ENCODE data around the gene GKN2. TPM values are rescaled to one million over a fixed set of nuclear protein-coding genes. Genes with fewer than 3 reads are reported as not detected.
"Not testable (repeated sequence)": the region's sequence is repeated elsewhere in the genome, so short reads cannot be mapped to it uniquely, and the experiment has no call there.

GKN2 gene
- total RNA-seq, 1 donor from 2014 or later = not detected

DNA sequence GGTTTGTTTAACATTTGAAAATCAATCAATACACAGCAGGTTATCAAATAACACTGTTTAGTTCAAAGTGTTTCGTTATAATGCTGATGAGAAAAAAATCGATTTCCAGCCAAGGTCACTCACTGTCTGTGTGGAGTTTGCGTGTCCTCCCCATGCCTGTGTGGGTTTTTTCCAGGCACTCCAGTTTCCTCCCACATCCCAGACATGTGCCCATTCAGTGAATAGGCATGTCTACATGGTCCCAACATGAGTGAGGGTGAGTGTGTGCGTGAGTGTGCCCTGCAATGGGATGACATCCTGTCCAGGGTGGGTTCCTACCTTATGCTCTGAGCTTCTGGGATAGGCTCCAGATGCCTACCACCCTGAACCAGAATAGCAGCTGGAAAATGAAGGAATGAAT is 8.7 kb upstream of the GKN2 start:
- no peak for DNase-seq (ENCODE audit: low read depth in 2 of 2)

DNA sequence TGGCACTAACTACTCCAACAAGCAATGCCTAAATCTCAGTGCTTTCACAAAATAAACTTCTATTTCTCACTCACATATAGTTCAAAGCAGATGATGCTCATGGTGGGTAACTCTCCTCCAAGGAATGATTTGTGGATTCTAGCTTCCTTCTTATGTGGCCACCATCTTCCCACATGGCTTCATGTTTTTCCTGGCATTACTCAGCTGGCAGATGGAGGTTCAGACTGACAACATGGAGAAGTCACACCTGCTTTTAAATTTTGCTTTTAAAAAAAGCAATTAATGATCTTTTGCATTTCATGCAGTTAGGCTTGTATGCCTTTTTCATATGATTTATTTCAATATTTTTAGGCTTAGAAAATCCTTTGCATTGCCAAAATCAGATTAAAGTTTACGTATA is 6.3 kb upstream of the GKN2 start:
- no peak for DNase-seq (ENCODE audit: low read depth in 2 of 2)

- not testable (repeated sequence) for DNase-seq (ENCODE audit: low read depth in 2 of 2)
These were observed 2.7 kb upstream of the GKN2 start for GRCh38 chr2:68955432-68955831.

- no peak for DNase-seq (ENCODE audit: low read depth in 2 of 2)
These were observed 794 bp downstream of the GKN2 start for GRCh38 chr2:68951899-68952298.

DNA sequence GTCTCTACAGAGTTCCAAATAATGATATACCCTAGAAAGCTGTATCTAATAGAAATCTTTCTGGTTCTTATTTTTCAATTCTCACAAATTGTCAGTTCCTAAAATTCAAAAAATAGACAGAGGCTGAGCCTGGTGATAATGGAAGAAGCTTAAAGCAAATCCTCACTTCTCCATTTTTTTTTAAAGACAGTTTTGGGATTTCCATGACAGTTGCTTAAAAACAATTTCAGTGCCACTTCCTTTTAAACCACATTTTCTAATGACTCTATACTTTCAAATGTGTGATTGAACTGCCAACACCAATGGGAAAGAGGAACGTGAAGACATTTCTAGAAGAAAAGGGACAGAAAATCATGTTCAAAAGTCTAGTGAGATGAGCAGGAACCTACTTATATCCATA is 4.0 kb downstream of the GKN2 start:
- no peak for DNase-seq (ENCODE audit: low read depth in 2 of 2)

GRCh38 chr2:68946117-68946516 is 6.6 kb downstream of the GKN2 start:
- no peak for DNase-seq (ENCODE audit: low read depth in 2 of 2)

DNA sequence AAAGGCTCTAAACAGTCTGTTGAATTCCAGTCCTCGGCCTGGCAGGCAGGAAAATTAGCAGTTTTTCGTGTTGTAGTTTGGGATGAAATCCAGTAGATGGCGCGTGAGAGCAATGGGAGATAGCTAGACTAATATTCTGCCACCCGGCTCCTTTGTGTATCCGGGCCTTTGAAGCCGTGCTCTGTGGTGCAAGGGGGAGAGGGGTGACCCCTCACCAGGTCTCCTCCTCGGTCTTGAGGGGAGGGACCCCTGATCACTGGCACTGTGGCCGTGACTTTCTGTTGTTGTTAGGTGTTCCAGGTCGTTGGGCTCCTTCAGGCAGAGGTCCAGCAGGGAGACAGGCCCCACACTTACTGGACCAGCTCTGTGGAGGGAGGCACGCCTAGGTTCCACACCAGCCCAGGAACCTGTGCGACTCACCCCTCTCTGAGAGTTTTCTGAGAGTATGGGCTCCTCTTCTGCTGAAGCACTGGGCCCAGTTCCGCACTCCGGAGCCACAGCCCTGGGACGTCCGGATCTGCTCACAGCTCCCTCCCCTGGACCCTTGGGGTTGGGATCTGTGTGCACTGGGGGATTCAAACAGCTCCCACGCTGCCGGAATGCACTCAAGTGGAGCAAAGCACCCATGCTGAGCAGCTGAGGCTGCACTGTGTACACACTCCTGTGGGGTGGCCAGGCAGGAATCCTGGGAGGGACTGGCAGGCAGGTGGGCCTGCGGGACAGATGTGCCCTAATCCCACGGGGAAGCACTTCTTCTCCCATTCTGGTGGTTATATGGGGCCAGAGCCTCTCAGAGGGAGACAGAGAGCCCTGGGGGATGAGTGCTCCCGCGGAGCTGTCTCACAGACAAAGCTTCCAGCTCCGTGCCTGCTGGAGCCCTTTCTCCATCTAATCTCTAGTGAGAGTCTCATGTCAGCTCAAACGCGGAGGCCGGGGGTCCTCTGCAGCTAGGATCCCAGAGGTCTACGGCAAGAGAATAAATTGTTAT is 8.8 kb downstream of the GKN2 start:
- DNase-seq (ENCODE audit: low read depth in 2 of 2) = peak; percentile 11 to 49

- DNase-seq (ENCODE audit: low read depth in 2 of 2) = no peak
These were observed 9.9 kb downstream of the GKN2 start for GRCh38 chr2:68942827-68943226.

DNA sequence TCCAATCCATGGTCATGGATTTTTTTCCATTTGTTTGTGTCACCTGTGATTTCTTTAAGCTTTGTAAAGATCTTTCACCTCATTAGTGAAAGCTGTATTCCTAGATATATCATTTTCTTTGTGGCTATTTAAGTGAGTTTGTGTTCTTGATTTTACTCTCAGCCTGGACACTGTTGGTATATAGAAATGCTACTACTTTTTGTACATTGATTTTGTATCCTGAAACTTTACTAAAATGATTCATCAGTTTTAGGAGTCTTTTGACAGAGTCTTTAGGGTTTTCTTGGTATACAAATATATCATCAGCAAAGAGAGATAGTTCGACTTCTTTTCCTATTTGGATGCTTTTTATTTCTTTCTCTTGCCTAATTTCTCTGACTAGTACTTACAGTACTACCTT is 12.3 kb downstream of the GKN2 start:
- no peak for DNase-seq (ENCODE audit: low read depth in 2 of 2)

DNA sequence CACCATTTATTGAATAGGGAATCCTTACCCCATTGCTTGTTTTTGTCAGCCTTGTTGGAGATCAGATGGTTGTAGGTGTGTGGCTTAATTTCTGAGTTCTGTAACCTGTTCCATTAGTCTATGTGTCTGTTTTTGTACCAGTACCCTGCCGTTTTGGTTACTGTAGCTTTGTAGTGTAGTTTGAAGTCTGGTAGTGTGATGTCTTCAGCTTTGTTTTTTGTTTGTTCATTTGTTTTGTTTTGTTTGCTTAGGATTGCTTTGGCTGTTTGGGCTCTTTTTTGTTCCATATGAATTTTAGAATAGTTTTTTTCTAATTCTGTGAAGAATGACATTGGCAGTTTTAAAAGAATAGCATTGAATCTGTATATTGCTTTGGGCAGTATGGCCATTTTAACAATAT is 12.7 kb downstream of the GKN2 start:
- DNase-seq (ENCODE audit: low read depth in 2 of 2) = no peak

DNA sequence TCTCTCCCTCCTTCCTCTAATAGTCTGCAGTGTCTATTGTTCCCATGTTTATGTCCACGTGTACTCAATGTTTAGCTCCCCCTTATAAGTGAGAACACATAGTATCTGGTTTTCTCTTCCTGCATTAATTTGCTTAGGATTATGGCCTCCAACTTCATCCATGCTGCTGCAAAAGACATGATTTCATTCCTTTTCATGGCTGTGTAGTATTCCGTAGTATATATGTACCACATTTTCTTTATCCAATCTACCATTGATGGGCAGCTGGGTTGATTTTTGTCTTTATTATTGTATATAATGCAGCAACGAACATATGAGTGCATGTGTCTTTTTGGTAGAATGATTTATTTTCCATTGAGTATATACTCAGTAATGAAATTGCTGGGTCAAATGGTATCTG is 13.8 kb downstream of the GKN2 start:
- DNase-seq (ENCODE audit: low read depth in 2 of 2) = no peak

DNA sequence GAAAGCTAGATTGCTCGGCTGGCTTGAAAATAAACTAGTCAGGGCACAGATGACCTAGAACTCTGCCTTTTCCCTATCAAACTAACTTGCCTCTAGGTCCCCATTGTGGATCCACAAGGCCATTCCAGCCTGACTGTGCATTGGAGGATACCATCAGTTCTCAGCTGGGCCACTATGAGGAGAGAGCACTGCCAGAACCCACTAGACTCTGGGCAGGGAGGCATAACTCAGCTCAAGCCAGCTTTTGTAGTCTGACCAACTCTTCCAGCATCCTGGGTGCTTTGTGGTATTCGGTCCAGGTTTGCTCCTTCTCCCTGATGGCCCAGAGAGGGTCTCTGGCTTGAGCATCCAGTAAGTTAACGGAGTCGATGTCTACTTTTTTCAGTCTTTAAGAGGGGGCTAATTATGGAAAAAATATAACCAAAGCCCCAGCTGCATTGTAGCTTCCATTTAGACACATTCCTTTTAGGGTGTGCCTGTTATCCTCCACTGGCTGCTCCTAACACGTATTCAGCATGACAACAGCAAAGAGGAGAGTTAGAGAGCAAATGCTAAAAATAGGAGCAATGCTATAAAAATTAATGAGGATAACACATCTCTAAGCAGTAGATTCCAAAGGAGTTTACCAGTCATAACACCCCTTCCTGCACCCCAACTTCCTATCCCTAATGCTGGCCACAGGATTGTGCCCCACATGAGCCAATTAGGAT is 15.2 kb downstream of the GKN2 start:
- DNase-seq (ENCODE audit: low read depth in 2 of 2) = no peak

DNA sequence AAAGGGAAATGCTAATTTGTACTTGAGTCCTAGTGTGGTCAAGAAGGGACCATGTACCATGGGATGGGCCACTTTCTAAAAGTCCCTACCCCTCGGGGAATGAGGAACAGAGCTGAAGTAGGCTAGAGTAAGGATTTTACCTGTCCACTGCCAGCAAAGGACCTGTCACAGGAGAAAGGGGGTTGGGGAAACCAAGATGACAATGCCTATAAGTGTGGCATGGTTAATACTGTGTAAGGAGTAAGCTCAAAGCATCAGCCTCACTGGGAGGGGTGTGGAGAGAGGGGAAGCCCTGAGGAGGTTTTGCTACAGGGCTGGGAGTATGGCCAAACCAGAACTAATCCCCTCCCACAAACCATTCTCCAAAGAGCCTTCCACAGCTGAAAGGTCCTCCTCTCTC is 15.8 kb downstream of the GKN2 start:
- DNase-seq (ENCODE audit: low read depth in 2 of 2) = no peak

GRCh38 chr2:68936427-68936826 is 16.3 kb downstream of the GKN2 start:
- DNase-seq (ENCODE audit: low read depth in 2 of 2) = peak in 1 of 2 donors; percentile 46

GRCh38 chr2:68935471-68935870 is 17.2 kb downstream of the GKN2 start:
- DNase-seq (ENCODE audit: low read depth in 2 of 2) = no peak

DNA sequence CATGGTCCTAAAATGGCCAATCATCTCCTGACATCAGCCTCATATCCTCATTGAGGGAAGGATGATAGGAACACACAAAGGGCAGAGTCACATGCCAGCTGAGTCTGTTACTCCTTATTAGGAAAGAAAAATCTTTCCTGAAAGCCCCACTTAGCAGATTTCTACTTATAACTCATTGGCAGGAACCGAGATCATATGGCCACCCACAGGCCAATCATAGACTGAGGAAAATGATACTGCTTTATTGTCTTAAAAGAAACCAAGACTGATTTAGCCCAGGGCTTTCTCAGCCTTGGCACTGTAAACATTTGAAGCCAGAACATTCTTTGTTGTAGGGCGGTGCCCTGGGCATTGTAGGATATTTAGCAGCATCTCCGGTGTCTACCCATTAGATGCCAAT is 18.7 kb downstream of the GKN2 start:
- no peak for DNase-seq (ENCODE audit: low read depth in 2 of 2)

DNA sequence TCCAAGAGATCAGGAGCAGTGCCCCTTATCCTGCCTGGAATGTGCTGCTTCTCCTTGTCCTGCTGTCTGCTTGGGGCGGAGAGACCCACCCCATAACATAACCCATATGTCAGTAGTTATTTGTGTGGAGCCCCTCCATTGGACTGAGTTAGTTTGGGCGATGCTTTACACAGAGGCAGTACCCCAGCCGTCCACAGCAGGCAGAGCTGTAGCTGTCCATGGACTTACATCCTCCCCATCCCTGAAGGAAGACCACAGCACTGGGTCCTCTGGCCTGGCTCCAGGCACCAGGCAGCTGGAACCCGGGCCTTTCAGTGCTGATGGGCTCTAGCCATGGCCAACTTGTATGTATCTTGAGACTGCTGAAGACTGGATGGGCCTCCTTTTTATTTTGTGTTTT is 20.3 kb downstream of the GKN2 start:
- DNase-seq (ENCODE audit: low read depth in 2 of 2) = no peak

DNA sequence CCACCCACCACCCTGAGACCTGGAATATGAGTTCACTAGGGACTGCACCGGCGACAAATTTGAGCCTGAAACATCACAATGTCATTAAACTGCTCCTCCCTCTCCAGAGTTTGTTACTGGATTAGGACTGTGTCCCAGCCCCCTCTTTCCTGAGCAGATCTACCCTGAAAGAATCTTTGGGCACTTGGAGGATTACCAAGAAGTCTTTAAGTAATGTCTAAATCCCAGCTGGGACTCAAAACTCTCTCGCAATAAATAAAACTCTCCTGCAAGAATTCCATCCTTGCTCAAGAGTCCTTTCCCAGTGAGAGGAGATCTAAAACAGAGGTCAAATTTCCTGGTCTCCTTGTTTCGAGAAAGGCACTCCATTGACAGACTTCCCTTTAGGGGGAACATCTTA is 20.9 kb downstream of the GKN2 start:
- no peak for DNase-seq (ENCODE audit: low read depth in 2 of 2)

DNA sequence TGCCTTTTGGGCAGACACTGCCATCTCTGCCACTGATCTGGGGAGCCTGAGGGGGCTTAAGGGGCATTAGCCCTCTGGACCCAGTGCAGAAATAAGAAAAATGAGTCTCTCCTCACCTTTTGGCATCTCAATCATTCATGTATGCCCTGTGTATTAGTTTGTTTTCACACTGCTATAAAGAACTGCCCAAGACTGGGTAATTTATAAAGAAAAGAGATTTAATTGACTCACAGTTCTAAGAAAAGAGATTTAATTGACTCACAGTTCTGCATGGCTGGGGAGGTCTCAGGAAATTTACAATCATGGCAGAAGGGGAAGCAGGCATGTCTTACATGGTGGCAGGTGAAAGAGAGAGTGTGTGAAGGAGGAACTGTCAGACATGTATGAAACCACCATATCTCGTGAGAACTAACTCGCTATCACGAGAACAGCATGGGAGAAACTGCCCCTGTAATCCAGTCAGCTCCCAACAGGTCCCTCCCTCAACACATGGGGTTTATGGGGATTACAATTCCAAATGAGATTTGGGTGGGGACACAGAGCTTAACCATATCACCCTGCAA is 21.5 kb downstream of the GKN2 start:
- no peak for DNase-seq (ENCODE audit: low read depth in 2 of 2)

DNA sequence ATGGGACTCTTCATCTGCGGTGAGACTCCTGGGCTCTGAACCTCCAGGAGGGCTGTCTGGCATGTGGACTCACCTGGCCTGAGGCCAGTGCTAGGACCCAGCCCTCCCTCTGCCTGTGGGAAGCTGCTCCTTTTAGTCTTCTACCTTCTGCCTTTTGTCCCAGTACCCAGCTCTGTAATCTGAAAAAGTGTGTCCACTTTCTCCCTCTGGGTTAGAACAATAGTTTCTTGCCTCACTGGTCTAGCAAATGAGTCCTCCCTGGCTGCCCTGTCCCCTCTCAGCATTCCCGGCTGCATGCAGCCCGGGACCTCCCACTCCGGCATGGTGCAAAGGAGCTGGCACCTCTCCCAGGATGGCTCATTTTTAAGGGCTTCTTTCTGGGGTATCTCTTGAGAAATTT is 25.9 kb downstream of the GKN2 start:
- DNase-seq (ENCODE audit: low read depth in 2 of 2) = no peak

GRCh38 chr2:68925295-68925896 is 27.3 kb downstream of the GKN2 start:
- peak; percentile 34 to 65 for DNase-seq (ENCODE audit: low read depth in 2 of 2)

DNA sequence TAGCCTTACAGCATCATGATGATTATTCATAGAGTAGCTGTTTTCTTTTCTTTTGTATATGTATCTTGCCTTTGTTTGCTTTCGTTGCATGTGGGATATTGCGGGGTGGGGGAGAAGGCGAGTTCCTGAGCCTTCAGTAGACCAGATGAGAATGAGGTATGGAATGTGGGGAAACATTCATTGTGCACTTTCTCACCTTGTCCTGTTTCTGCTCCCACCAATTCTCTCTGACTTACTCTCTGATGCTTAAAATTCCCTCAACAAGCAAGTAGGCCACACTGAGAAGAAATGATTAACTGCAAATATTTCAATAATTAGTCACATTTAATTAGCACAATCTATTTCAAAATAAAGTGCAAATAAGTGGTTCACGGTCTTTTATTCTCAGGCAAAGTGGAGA is 31.0 kb downstream of the GKN2 start:
- peak in 1 of 2 donors; percentile 42 for DNase-seq (ENCODE audit: low read depth in 2 of 2)
